GM19468 (cell line): ENCODE results near the gene DNAH12.

Source experiments
- ATAC-seq: cut with Tn5 transposase; IDR thresholded peaks from one replicate; pipeline ENCODE4 v1.9.1; 2021; ENCODE audit warnings: mild to moderate bottlenecking, moderate library complexity, moderate number of reproducible peaks; ENCODE audit not compliant: unreplicated experiment; ENCODE audit errors: extremely low read depth

DNAH12 gene

DNA sequence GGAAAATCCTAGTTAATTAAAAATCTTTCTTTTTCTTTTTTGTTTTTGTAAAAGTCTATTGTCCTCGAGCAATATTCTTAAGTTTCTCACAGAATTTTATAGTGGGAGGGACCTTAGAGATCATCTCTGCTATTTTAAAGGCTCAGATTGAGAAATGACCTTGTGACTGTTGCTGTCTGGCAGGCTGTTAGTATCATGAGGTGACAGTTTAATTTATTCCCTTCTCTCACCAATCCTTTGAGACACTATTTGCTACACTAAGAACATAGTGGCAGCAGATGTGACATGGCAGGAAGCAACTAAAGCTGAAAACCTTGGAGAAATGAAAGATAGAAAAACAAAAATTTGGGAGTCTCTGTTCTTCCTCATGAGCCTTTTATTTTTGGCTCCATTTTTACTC, 291.7 kb downstream of the DNAH12 start:
- ATAC-seq: no peak

DNA sequence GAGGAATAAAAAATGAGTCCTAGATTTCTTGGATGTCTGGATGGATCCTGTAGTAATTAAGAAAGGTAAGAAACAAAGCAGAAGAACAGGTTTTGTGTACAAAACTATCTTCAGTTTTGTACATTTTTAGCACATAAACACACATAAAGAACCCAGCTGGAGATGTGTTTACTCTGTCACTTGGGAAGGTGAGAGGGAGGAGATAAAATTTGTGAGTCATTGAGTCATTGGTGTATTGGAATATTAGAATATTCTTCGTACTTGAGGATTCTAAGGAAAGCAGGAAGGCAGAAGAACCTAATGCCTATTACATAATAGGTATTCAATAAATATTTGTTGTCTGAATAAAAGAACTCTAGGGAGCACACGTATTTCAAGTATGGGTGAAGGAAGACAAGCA, 299.2 kb downstream of the DNAH12 start:
- no peak for ATAC-seq
